Measurements from ENCODE around the gene PLXNB1. TPM values are rescaled to one million over a fixed set of nuclear protein-coding genes. Genes with fewer than 3 reads are reported as not detected.

The PLXNB1 gene
- total RNA-seq, 1 donor from 2014 or later: 195 TPM

- DNase-seq: no peak
- H3K27me3 Mint-ChIP-seq (ENCODE audit: unreplicated experiment): peaks cover 4% of the 10 kb centered on the region
- TF ChIP-seq CTCF (IDR thresholded peaks at IDR 0.05; ENCODE audit: partially characterized antibody, unreplicated experiment): no peak
- H3K4me3 Mint-ChIP-seq (ENCODE audit: unreplicated experiment): no peak overlapping the region
- H3K9me3 Mint-ChIP-seq (ENCODE audit: unreplicated experiment): no peaks in the 10 kb centered on the region
- no peaks in the 10 kb centered on the region for H3K36me3 Mint-ChIP-seq (ENCODE audit: unreplicated experiment)
- peaks cover 3% of the 10 kb centered on the region for H3K4me1 Mint-ChIP-seq (ENCODE audit: low read depth, unreplicated experiment)
- H3K27ac Mint-ChIP-seq (ENCODE audit: unreplicated experiment): no peak overlapping the region
These were observed 10.7 kb downstream of the PLXNB1 start for GRCh38 chr3:48419149-48419548.

GRCh38 chr3:48418651-48419050 is 11.2 kb downstream of the PLXNB1 start:
- peaks cover 3% of the 10 kb centered on the region for H3K4me1 Mint-ChIP-seq (ENCODE audit: low read depth, unreplicated experiment)
- H3K27me3 Mint-ChIP-seq (ENCODE audit: unreplicated experiment): peaks cover 5% of the 10 kb centered on the region
- no peaks in the 10 kb centered on the region for H3K9me3 Mint-ChIP-seq (ENCODE audit: unreplicated experiment)
- H3K4me3 Mint-ChIP-seq (ENCODE audit: unreplicated experiment): no peak overlapping the region
- H3K36me3 Mint-ChIP-seq (ENCODE audit: unreplicated experiment): no peaks in the 10 kb centered on the region
- no peak overlapping the region for H3K27ac Mint-ChIP-seq (ENCODE audit: unreplicated experiment)
- DNase-seq: no peak
- TF ChIP-seq CTCF (IDR thresholded peaks at IDR 0.05; ENCODE audit: partially characterized antibody, unreplicated experiment): no peak

- H3K4me3 Mint-ChIP-seq (ENCODE audit: unreplicated experiment): no peak overlapping the region
- peaks cover 5% of the 10 kb centered on the region for H3K27me3 Mint-ChIP-seq (ENCODE audit: unreplicated experiment)
- no peak for TF ChIP-seq CTCF (IDR thresholded peaks at IDR 0.05; ENCODE audit: partially characterized antibody, unreplicated experiment)
- H3K36me3 Mint-ChIP-seq (ENCODE audit: unreplicated experiment): no peaks in the 10 kb centered on the region
- H3K9me3 Mint-ChIP-seq (ENCODE audit: unreplicated experiment): peaks cover 2% of the 10 kb centered on the region
- DNase-seq: no peak
- peaks cover 3% of the 10 kb centered on the region for H3K4me1 Mint-ChIP-seq (ENCODE audit: low read depth, unreplicated experiment)
- no peak overlapping the region for H3K27ac Mint-ChIP-seq (ENCODE audit: unreplicated experiment)
These were observed 11.7 kb downstream of the PLXNB1 start for GRCh38 chr3:48418140-48418539.

GRCh38 chr3:48417529-48418108 is 12.3 kb downstream of the PLXNB1 start:
- peaks cover 2% of the 10 kb centered on the region for H3K9me3 Mint-ChIP-seq (ENCODE audit: unreplicated experiment)

More at GRCh38 chr3:48417529-48418108, 12.3 kb downstream of the PLXNB1 start:
- no peak for DNase-seq
- H3K4me1 Mint-ChIP-seq (ENCODE audit: low read depth, unreplicated experiment): no peaks in the 10 kb centered on the region
- no peak for TF ChIP-seq CTCF (IDR thresholded peaks at IDR 0.05; ENCODE audit: partially characterized antibody, unreplicated experiment)
- H3K4me3 Mint-ChIP-seq (ENCODE audit: unreplicated experiment): no peak overlapping the region
- H3K27ac Mint-ChIP-seq (ENCODE audit: unreplicated experiment): no peak overlapping the region
- H3K36me3 Mint-ChIP-seq (ENCODE audit: unreplicated experiment): no peaks in the 10 kb centered on the region
- H3K27me3 Mint-ChIP-seq (ENCODE audit: unreplicated experiment): peaks cover 5% of the 10 kb centered on the region

Measured in glutamatergic neuron (in vitro differentiated cells).